Peyer's patch (tissue), 4 donors: ENCODE results near the gene MMP21.

ENCODE experiments used
- CTCF ChIP-seq, 6 experiments: fragments of 450-650 bp in 4 of 6; fragments of 200-600 bp in 2 of 6; sonication (generic) in 1 of 6; IDR thresholded peaks; one replicate each; pipeline ENCODE4 v1.5.1; 2017 to 2019; ENCODE audit warnings: antibody characterized with exemption in 6 of 6, mild to moderate bottlenecking in 3 of 6, moderate library complexity in 1 of 6
- POLR2A ChIP-seq, 2 donors: fragments of 450-650 bp; IDR thresholded peaks; one replicate each; pipeline ENCODE4 v1.5.1; 2017; ENCODE audit warnings: antibody characterized with exemption in 2 of 2, mild to moderate bottlenecking in 2 of 2, moderate library complexity in 2 of 2

GRCh38 chr10:125775491-125776106, at the start of gene MMP21:
- no peak for TF ChIP-seq POLR2A (IDR thresholded peaks at IDR 0.05)
- TF ChIP-seq CTCF (IDR thresholded peaks at IDR 0.05): no peak
